ENCODE data around the gene KNSTRN.

- TF ChIP-seq CTCF (IDR thresholded peaks at IDR 0.05; ENCODE audit: low read depth, low read length) (no peak), EZH2phosphoT487 (IDR thresholded peaks at IDR 0.05; ENCODE audit: low read depth) (no peak)
Observed at GRCh38 chr15:40337597-40337996, 44.9 kb upstream of the KNSTRN start.

All from OCI-LY3 (cell line).